Lung (tissue), 12 donors: ENCODE data around the gene AIP. TPM values are rescaled to one million over a fixed set of nuclear protein-coding genes. Genes with fewer than 3 reads are reported as not detected.

ENCODE experiments used
- ATAC-seq: fragments of 200-7000 bp; cut with Tn5 transposase; one replicate; pipeline ENCODE4 v1.9.1; 2020; ENCODE audit warnings: moderate number of reproducible peaks; ENCODE audit not compliant: insufficient read depth, low FRiP score
- DNase-seq, 3 donors: peaks; one replicate each; pipeline ENCODE4 v3.0.0-alpha.2; 2013 to 2017
- H3K27ac ChIP-seq, 2 donors: one replicate each; pipeline ENCODE4 v1.5.1; 2013; ENCODE audit warnings: mild to moderate bottlenecking in 2 of 2, moderate library complexity in 2 of 2, control low read depth in 1 of 2, inconsistent platforms in 1 of 2, low read depth in 1 of 2, low read length in 1 of 2
- H3K27me3 ChIP-seq, 3 donors: one replicate each; pipeline ENCODE4 v1.5.1; 2013; ENCODE audit warnings: low read length in 2 of 3; ENCODE audit not compliant: control insufficient read depth in 3 of 3, insufficient read depth in 3 of 3
- H3K36me3 ChIP-seq, 4 donors: one replicate each; pipeline ENCODE4 v1.5.1; 2013; ENCODE audit warnings: low read length in 4 of 4, mild to moderate bottlenecking in 1 of 4, moderate library complexity in 1 of 4; ENCODE audit not compliant: control insufficient read depth in 4 of 4, insufficient read depth in 4 of 4
- H3K4me1 ChIP-seq, 5 donors: one replicate each; pipeline ENCODE4 v1.5.1; 2013; ENCODE audit warnings: low read length in 5 of 5, mild to moderate bottlenecking in 2 of 5, moderate library complexity in 1 of 5; ENCODE audit not compliant: control insufficient read depth in 5 of 5, insufficient read depth in 5 of 5
- H3K4me3 ChIP-seq: one replicate; pipeline ENCODE4 v1.5.1; 2013; ENCODE audit warnings: mild to moderate bottlenecking, control low read depth, moderate library complexity
- H3K9ac ChIP-seq, 2 donors: one replicate each; pipeline ENCODE4 v1.5.1; 2013; ENCODE audit warnings: low read length in 2 of 2, control low read depth in 1 of 2; ENCODE audit not compliant: insufficient read depth in 1 of 2
- H3K9me3 ChIP-seq, 4 donors: one replicate each; pipeline ENCODE4 v1.5.1; 2013; ENCODE audit warnings: low read length in 3 of 4, mild to moderate bottlenecking in 1 of 4, moderate library complexity in 1 of 4; ENCODE audit not compliant: control insufficient read depth in 4 of 4, insufficient read depth in 3 of 4
- WGBS, 2 donors: extraction: QIAGEN DNeasy Blood & Tissue Kit; methylation state at CpG; one replicate each; pipeline ENCODE4 v1.1.7; 2013; 5-methylcytosine and 5-hydroxymethylcytosine counted together
- polyA plus RNA-seq, 2 donors: library from polyadenylated mRNA; stranded (reverse); fragments of 200-250 nt; gene quantifications; one replicate each; pipeline ENCODE4 v1.2.1, GENCODE V29; 2013
- total RNA-seq, 2 donors: library from RNA; depleted of rRNA in 1 of 2; stranded (reverse); fragments of >200 nt in 1 of 2; gene quantifications; one replicate each; pipeline ENCODE4 v1.2.1, GENCODE V29; 2014 to 2021
- TF ChIP-seq, protein P1 (sequence below): IDR thresholded peaks from 2 replicates; pipeline ENCODE4 v1.5.1; 2012; ENCODE audit warnings: mild to moderate bottlenecking; ENCODE audit errors: control extremely low read depth, extremely low read depth
- donor health status: control.
- donor health status: control.
- donor health status: Bipolar disorder and iron deficiency.
- donor health status: healthy.
- donor health status: DM: yes; HTN: yes; CAD: no.

AIP gene
- total and polyA plus RNA-seq, 4 donors: 60.0 to 126 (median 73.8) TPM

DNA sequence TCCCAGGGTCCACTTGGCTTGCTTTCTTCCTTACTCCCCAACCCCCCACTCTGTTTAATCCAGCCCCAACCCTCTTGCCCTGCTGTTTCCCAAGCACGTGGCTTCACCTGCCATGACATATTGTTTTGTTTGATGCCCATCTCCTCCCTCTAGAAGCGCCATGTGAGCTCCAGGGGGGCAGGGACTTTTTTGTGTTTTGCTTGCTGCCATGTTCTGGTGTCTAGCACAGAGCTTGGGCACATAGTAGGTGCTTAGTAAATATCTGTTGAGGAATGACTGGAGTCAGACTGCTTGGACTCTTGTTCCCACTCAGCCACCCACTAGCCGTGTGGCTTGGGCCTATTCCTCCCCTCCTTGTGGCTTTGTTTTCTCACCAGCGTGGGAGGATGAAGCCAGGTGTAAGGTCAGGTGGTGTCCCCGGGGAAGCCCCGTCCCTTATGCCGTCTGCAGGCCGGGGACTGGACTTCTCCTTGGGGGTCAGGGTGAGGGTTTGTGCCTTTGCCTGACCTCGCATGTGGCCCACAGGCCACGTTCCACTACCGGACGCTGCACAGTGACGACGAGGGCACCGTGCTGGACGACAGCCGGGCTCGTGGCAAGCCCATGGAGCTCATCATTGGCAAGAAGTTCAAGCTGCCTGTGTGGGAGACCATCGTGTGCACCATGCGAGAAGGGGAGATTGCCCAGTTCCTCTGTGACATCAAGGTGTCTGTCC, 3.8 kb downstream of the AIP start:
- no peak overlapping the region for H3K27ac ChIP-seq
- no peak overlapping the region for H3K4me3 ChIP-seq
- TF ChIP-seq, protein P1, sequence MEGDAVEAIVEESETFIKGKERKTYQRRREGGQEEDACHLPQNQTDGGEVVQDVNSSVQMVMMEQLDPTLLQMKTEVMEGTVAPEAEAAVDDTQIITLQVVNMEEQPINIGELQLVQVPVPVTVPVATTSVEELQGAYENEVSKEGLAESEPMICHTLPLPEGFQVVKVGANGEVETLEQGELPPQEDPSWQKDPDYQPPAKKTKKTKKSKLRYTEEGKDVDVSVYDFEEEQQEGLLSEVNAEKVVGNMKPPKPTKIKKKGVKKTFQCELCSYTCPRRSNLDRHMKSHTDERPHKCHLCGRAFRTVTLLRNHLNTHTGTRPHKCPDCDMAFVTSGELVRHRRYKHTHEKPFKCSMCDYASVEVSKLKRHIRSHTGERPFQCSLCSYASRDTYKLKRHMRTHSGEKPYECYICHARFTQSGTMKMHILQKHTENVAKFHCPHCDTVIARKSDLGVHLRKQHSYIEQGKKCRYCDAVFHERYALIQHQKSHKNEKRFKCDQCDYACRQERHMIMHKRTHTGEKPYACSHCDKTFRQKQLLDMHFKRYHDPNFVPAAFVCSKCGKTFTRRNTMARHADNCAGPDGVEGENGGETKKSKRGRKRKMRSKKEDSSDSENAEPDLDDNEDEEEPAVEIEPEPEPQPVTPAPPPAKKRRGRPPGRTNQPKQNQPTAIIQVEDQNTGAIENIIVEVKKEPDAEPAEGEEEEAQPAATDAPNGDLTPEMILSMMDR: no peak
- no peaks in the 10 kb centered on the region for H3K27me3 ChIP-seq
- no peak overlapping the region for H3K9ac ChIP-seq
- H3K9me3 ChIP-seq: no peaks in the 10 kb centered on the region
- H3K4me1 ChIP-seq: peaks cover 0 to 12% (median 7%) of the 10 kb centered on the region in 5 donors
- peaks cover 12 to 38% (median 15%) of the 10 kb centered on the region in 4 donors for H3K36me3 ChIP-seq
- 86 to 87% methylated on average over 20 of the region's 20 CpGs for WGBS, 2 donors
- DNase-seq (no peak), ATAC-seq (no peak)

DNA sequence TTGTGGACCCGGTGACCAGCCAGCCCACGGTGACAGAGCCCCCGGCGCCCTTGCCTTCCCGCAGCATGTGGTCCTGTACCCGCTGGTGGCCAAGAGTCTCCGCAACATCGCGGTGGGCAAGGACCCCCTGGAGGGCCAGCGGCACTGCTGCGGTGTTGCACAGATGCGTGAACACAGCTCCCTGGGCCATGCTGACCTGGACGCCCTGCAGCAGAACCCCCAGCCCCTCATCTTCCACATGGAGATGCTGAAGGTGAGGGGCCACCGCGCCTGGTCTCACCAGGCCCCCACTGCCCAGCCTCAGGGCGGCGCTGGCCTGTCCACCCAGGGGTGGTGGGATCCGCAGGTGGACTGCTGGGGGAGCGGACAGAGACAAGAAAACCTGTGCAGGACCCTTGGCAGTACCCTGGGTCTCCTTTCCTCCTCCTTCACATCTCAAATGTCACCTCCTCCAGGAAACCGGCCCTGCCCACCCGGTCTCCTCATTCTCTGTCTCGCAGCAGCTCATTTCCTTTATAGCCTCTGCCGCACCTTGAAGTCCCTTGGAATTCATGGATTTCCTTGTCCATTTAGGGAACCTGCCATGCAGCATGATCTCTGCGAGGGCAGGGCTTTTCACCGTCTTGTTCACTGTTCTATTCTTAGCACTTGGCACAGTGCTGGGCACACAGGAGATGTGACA, 6.5 kb downstream of the AIP start:
- DNase-seq (no peak), ATAC-seq (no peak)
- H3K4me3 ChIP-seq: no peak overlapping the region
- WGBS, 2 donors: 88 to 90% methylated on average over 25 of the region's 25 CpGs
- TF ChIP-seq, protein P1: no peak
- H3K4me1 ChIP-seq: peaks cover 0 to 2% (median 0%) of the 10 kb centered on the region in 5 donors
- no peaks in the 10 kb centered on the region for H3K27me3 ChIP-seq
- no peak overlapping the region for H3K27ac ChIP-seq
- H3K9ac ChIP-seq: no peak overlapping the region
- H3K9me3 ChIP-seq: no peaks in the 10 kb centered on the region
- H3K36me3 ChIP-seq: peaks cover 16 to 59% (median 19%) of the 10 kb centered on the region in 4 donors

DNA sequence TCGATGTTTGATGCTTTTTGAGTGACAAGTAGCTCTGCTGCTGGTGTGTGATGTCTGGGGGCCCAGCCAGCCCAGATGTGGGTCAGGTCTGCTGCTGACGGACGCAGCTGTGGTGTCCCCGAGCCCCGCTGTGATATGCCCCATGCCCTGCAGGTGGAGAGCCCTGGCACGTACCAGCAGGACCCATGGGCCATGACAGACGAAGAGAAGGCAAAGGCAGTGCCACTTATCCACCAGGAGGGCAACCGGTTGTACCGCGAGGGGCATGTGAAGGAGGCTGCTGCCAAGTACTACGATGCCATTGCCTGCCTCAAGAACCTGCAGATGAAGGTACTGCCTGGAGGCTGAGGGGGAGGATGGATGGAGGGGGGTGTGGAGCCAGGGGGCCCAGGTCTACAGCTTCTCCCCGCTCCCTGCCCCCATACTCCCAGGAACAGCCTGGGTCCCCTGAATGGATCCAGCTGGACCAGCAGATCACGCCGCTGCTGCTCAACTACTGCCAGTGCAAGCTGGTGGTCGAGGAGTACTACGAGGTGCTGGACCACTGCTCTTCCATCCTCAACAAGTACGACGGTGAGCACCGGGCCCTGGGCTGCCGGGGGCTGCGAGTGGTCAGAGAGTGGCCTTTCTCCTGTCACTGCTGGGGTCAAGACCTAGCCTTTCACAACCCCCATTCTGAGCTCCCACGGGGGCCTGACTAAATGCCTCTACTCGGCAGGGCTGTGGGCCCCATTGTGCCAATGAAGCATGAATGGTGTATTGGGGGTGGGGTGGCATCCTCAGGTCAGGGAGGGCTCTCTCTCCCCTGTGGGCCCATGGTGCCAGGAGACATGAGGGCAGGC, 7.3 kb downstream of the AIP start:
- peaks cover 10 to 62% (median 20%) of the 10 kb centered on the region in 4 donors for H3K36me3 ChIP-seq
- no peak for DNase-seq
- H3K9ac ChIP-seq: no peak overlapping the region
- no peak overlapping the region for H3K27ac ChIP-seq
- H3K4me3 ChIP-seq: no peak overlapping the region
- no peak for ATAC-seq
- H3K4me1 ChIP-seq: no peaks in the 10 kb centered on the region
- no peaks in the 10 kb centered on the region for H3K9me3 ChIP-seq
- TF ChIP-seq, protein P1: no peak
- H3K27me3 ChIP-seq: no peaks in the 10 kb centered on the region
- 91 to 97% methylated on average over 19 to 23 of the region's 23 CpGs for WGBS, 2 donors
